ENCODE results near the gene CYB5B. TPM values are rescaled to one million over a fixed set of nuclear protein-coding genes. Genes with fewer than 3 reads are reported as not detected.

The CYB5B gene
- total and polyA plus RNA-seq, 8 donors = 101 to 119 (median 107) TPM

- Histone ChIP-seq H3K27ac (peak overlapping the region; percentile 13 to 69), H3K36me3 (no peaks in the 10 kb centered on the region), H3K27me3 (no peaks in the 10 kb centered on the region), H3K9me3 (no peaks in the 10 kb centered on the region), H3K4me1 (peaks cover 5 to 26% of the 10 kb centered on the region in 2 donors), H3K4me3 (no peak overlapping the region)
- ATAC-seq = peak; percentile 91
- DNase-seq = peak in 3 of 4 donors; percentile 52 to 81 (median 70)
- intact Hi-C loops (cut with DNase I) = no loop called here
- no peak for TF ChIP-seq CTCF (IDR thresholded peaks at IDR 0.05)
These were observed 20.1 kb upstream of the CYB5B start for GRCh38 chr16:69404275-69404805.

GRCh38 chr16:69405326-69405725 is 19.1 kb upstream of the CYB5B start:
- H3K27ac ChIP-seq = no peak overlapping the region
- no peaks in the 10 kb centered on the region for H3K9me3 ChIP-seq
- no peak for DNase-seq
- no peak for TF ChIP-seq CTCF (IDR thresholded peaks at IDR 0.05)
- ATAC-seq = no peak
- intact Hi-C loops (cut with DNase I) = no loop called here
- peaks cover 5 to 22% of the 10 kb centered on the region in 2 donors for H3K4me1 ChIP-seq
- no peak overlapping the region for H3K4me3 ChIP-seq
- H3K27me3 ChIP-seq = no peaks in the 10 kb centered on the region
- H3K36me3 ChIP-seq = no peaks in the 10 kb centered on the region

- Histone ChIP-seq H3K9me3 (no peaks in the 10 kb centered on the region), H3K4me1 (peaks cover 5 to 22% of the 10 kb centered on the region in 2 donors), H3K27ac (no peak overlapping the region), H3K4me3 (no peak overlapping the region), H3K27me3 (no peaks in the 10 kb centered on the region), H3K36me3 (no peaks in the 10 kb centered on the region)
- DNase-seq = no peak
- intact Hi-C loops (cut with DNase I) = no loop called here
- TF ChIP-seq CTCF (IDR thresholded peaks at IDR 0.05) = no peak
- ATAC-seq = no peak
These were observed 18.7 kb upstream of the CYB5B start for GRCh38 chr16:69405757-69406156.

- Histone ChIP-seq H3K4me1 (peaks cover 5 to 22% of the 10 kb centered on the region in 2 donors), H3K4me3 (no peak overlapping the region), H3K36me3 (no peaks in the 10 kb centered on the region), H3K9me3 (no peaks in the 10 kb centered on the region), H3K27ac (no peak overlapping the region), H3K27me3 (no peaks in the 10 kb centered on the region)
- ATAC-seq (no peak), DNase-seq (no peak)
- TF ChIP-seq CTCF (IDR thresholded peaks at IDR 0.05) = no peak
- intact Hi-C loops (cut with DNase I) = no loop called here
These were observed 17.6 kb upstream of the CYB5B start for GRCh38 chr16:69406780-69407331.

- Histone ChIP-seq H3K9me3 (no peaks in the 10 kb centered on the region), H3K4me3 (no peak overlapping the region), H3K27me3 (no peaks in the 10 kb centered on the region), H3K4me1 (peaks cover 2 to 14% of the 10 kb centered on the region in 2 donors), H3K27ac (no peak overlapping the region), H3K36me3 (no peaks in the 10 kb centered on the region)
- no peak for TF ChIP-seq CTCF (IDR thresholded peaks at IDR 0.05)
- DNase-seq (peak in 1 of 4 donors; percentile 17), ATAC-seq (no peak)
- intact Hi-C loops (cut with DNase I) = no loop called here
These were observed 16.6 kb upstream of the CYB5B start for GRCh38 chr16:69407702-69408323.
